ENCODE results near the gene LPIN3.
"Not testable (repeated sequence)": the region's sequence is repeated elsewhere in the genome, so short reads cannot be mapped to it uniquely, and the experiment has no call there.

The LPIN3 gene, protein sequence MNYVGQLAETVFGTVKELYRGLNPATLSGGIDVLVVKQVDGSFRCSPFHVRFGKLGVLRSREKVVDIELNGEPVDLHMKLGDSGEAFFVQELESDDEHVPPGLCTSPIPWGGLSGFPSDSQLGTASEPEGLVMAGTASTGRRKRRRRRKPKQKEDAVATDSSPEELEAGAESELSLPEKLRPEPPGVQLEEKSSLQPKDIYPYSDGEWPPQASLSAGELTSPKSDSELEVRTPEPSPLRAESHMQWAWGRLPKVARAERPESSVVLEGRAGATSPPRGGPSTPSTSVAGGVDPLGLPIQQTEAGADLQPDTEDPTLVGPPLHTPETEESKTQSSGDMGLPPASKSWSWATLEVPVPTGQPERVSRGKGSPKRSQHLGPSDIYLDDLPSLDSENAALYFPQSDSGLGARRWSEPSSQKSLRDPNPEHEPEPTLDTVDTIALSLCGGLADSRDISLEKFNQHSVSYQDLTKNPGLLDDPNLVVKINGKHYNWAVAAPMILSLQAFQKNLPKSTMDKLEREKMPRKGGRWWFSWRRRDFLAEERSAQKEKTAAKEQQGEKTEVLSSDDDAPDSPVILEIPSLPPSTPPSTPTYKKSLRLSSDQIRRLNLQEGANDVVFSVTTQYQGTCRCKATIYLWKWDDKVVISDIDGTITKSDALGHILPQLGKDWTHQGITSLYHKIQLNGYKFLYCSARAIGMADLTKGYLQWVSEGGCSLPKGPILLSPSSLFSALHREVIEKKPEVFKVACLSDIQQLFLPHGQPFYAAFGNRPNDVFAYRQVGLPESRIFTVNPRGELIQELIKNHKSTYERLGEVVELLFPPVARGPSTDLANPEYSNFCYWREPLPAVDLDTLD

DNA sequence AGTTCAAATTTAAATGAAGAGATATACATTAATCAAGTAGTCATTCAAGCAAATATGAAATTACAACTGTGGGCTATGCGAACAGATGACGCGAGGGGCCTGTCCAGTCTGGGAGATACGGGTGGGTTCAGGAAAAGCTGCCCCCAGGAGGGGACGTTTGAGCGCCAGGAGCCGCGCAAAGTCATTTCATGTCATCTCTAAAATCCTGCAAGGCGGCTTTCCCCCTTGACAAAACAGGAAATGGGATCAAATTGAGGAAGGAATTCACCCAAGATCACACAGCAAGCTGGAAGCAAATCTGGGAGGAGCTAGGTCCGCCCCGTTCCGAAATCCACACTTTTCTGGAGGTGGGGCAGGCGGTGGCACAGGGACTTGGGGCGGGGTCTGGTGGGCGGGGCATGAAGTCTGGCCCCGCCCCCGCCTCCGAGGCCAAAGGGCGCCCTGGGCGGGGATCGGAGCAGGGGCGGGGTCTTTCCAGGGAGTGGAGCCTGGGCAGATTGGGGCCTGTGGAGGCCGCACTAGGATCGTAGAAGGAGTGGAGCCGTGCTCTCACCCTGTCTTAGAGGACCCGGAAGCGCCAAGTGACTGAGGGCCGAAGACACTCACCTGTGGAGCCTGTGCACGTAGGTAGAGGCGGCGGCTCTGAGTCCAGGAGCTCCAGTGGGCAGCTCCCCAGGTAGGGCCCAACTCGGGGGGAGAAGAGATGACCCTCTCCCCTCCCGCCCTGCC is at the start of gene LPIN3:
Gene LPIN3, plus strand, starts transcription at position 495 of the 729 bp plus-strand sequence. CDS start 4,983 bp downstream, outside the sequence.
- DNase-seq: peak; percentile 90

DNA sequence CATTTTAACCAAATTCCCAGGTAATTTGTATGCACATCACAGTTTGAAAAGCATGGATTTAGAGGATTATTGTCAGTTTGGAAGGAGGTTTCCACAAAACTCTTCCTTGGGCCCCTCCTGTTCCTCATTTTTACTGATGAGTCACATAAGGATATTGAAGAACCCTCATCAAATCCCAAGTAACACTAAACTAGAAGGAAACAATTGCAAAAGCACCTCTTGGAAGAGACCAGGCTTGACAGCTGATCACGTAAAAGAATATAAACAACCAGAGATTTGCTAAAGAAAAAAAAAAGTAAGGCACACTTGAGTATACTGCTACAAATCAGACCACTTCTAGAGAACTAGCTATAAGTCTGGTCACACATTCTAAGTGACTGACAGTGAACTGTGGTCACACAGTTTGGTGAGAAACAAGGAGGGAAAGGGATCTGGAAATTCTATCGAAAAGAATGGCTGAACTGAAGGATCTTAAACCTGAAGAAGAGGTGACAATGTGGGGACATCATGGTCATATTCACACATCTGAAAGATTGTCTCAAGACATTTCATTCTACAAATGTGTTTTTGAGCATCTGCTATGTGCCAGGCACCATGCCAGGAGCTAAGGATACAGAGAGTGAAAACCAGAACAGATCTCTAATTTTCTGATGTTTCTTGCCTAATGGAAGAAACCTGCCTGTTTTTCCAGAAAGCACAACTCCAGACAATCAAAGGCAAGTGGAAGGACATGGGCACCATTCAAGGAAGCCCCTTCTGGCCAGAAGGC is 47.2 kb upstream of the LPIN3 start:
- no peak for DNase-seq

- DNase-seq: no peak
Observed at GRCh38 chr20:41299899-41300298, 40.7 kb upstream of the LPIN3 start.

DNA sequence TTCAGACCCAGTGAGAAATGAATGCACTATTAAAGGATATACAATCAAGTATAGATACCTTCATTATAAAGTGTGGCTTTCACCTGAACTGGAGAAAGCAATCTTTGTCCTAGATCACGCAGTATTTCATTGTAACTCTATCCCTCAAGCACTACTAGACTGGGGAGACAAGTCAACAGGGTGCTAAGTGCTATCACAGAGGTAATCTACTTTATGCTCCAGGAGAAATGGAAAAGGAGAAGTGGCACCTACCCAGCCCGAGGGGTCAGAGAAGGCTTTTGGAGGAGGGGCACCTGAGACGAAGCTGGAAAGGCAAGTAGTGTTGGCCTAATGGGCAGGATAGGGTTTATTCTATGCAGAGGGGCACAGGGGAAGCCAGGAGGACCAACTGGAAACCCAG is 40.2 kb upstream of the LPIN3 start:
- no peak for DNase-seq

DNA sequence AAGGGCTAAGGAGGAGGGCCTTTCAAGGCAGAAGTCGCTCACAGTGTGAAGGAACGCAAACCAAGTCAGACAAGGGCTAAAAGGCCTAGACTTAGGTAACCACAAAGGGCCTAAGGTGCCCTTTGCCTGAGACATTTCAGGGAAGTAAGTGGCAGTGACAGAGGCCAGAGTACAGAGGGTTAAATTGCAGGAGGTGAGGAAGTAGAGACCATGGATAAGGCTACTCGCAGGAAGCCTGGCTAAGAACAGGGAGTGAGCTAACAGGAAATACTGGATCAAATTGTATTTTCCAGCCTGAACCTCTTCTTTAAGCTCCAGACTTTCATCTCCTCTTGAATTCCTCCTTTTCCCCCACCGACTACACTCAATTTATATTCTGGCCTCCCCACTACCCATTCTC is 39.7 kb upstream of the LPIN3 start:
- no peak for DNase-seq

GRCh38 chr20:41304002-41304401 is 36.6 kb upstream of the LPIN3 start:
- no peak for DNase-seq

- no peak for DNase-seq
Observed at GRCh38 chr20:41304424-41305079, 36.1 kb upstream of the LPIN3 start.

DNA sequence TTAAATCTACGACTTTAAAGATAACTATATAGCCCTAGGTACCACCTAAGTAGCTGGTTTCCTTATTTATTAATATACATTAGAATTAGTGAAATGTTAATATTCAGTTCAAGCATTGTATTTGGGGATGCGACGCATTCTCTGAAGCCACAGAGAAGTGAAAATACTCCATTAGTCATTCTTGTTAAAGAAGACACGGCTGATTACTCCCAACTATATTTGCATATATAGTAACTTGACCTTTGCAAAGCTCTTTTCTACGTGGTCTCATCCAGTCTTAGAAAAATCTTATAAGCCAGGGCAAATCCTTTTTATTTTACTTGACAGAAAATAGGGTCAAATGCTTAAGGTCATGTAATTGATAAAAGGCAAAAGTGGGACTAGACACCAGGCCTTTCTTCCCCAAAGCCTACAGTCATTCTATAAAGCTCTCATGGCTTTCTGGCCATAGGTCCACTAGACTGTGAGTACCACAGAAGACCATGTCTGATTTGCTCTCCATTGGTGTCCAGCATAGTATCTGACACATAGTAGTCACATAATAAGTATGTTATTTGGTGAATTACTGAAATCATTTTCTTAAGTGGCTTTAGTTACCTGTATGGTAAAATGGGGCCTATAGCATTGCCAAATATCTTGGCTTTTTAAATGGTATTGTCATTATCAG is 34.4 kb upstream of the LPIN3 start:
- DNase-seq: no peak

DNA sequence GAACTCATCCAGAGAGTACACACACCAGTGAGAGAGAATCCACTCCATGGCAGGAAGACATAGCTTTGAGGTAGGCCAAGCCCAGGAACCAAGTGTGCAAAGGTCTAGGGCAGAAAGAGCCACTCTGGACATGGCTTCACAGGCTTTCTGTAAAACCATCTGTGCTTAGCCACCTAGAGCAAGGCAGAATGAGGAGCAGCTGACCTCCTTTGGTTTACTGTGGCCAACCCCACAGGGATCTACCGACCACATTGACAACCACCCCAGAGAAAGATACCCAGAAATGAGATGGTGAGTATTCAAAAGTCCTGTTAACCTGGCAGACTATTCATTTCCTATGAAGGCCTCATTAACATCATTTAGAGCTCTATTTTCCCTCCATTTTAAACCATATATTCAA is 33.6 kb upstream of the LPIN3 start:
- no peak for DNase-seq

- no peak for DNase-seq
Observed at GRCh38 chr20:41308290-41308711, 32.3 kb upstream of the LPIN3 start.

GRCh38 chr20:41308726-41309413 is 31.8 kb upstream of the LPIN3 start:
- DNase-seq: no peak

- no peak for DNase-seq
Observed at GRCh38 chr20:41309817-41310216, 30.8 kb upstream of the LPIN3 start.

- not testable (repeated sequence) for DNase-seq
Observed at GRCh38 chr20:41312009-41312408, 28.6 kb upstream of the LPIN3 start.

DNA sequence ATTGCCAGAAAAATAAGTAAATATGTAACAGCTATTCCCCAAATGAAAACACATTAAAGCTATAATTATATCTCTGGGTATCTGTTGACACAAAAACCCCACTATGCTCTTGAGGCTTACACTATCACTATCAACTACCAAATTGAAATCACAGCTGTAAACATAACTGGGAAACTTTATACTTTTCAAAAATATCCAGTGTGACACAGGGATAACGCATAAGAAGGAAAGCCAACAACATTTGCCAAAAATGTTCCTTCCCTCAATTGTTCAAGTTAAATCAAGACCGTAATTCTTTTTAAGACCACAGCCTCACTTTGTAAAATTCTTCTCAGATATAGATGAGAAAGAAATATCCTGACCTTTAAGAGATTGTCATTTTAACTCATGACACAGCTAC is 26.2 kb upstream of the LPIN3 start:
- no peak for DNase-seq

DNA sequence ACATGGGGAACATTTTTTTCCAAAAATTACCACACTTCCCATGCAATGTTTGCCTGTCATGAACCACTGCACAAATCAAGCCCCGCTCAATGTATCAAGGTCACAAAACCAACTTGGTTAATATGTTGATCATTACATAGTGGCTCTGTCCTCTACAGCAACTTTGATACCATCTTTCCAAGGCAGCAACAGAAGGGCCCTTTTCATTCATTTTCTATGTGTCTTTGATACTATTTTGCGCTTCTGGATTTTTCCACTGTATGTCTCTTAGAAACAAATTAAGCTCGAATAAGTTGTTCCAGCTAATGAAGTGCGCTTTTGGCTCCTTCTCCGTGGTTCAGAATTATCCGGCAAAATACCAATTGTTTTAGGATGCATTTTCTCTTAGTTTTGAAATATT is 24.6 kb upstream of the LPIN3 start:
- no peak for DNase-seq

GRCh38 chr20:41316602-41317545 is 23.7 kb upstream of the LPIN3 start:
- peak; percentile 21 for DNase-seq

DNA sequence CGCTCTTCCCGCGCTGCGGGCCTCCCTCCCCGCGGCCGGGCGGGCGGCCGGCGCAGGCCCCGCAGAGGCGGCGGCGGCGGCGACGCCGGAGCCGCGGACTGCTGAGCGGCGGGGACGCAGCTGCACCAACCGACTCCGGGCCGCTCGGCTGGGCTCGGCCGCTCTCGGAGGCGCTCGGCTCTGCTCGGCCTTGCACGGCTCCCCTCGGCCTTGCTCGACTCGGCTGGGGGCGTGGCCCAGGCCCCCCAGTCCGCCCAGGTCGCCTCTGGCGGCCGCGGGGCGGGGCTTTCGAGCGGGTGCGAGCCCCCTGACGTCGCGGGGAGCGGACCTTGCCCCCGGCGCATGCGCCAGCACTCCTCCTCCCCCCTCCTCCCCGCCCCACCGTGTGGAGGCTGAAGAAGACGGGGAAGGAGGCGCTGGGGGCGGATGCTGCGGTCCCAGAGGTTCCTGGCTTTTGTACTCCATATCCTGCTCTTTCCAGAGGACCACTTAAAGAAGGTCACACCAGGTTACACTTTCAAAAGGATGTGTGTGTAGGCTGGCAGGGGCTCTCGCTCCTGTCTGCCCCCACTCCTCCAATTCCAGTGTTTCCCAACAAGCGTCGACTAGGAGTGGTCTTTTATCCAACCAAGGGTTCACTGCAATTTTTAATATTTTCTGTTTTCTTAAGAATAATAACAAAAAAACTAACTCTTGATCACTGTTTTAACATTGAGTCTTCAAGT is 22.9 kb upstream of the LPIN3 start, which contains the start of gene ZHX3:
Gene ZHX3, minus strand, starts transcription at position 186 of the 725 bp plus-strand sequence. CDS start 112,815 bp downstream, outside the sequence.
- peak; percentile 97 for DNase-seq

GRCh38 chr20:41318271-41318649 is 22.4 kb upstream of the LPIN3 start:
- DNase-seq: no peak

GRCh38 chr20:41320441-41320840 is 20.2 kb upstream of the LPIN3 start:
- DNase-seq: no peak

Data from NCI-H774 (cell line).